Measurements from ENCODE around the gene BCAR1. TPM values are rescaled to one million over a fixed set of nuclear protein-coding genes. Genes with fewer than 3 reads are reported as not detected.
A peak's percentile ranks its signal among the peaks of the same experiment; 100 is the strongest.

Gene BCAR1
- total RNA-seq, 1 experiment from 2014 or later = 120 TPM

DNA sequence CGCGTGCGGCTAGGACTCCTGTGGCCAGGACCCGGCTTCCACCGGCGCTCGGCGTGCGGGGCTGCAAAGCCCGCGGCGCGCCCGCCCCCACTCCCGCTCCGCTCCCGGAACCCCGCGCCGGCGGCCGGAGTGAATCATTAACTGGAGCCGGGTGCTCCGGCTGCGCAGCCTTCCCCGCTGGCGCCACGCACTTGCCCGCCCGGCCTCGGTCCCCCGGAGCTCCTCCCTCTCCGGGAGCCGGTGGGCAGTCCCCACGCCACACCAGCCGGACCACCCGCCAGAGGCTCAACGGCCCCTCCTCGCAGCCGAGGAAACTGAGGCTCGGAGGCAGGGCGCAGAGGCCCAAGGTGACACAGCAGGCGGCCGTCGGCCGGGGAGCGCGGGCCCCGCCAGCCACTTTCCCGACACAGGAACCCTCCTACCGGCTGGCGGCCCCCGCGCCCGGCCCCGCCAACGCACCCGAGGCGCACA lies 580 bp downstream of the BCAR1 start:
- in situ Hi-C loops (cut with HindIII; ENCODE audit: low pct_unique_long_range_greater_than_20kb, low sequenced_read_pairs) (no loop called here), intact Hi-C loops (cut with micrococcal nuclease; ENCODE audit: unreplicated experiment) (no loop called here)
- peak overlapping the region; percentile 95 for H3K27ac ChIP-seq (ENCODE audit: low read length)
- POLR2A ChIA-PET = interaction anchor here (0.5 to 0.6 kb wide), 3 partner anchors 17 to 1964 kb away, joined by 3 to 7 read pairs (median 5); no protein-coding TSS in a partner anchor
- H3K36me3 ChIP-seq (ENCODE audit: control insufficient read depth, insufficient read depth, low read length) = no peaks in the 10 kb centered on the region
- H3K27me3 ChIP-seq (ENCODE audit: control insufficient read depth, insufficient read depth, low read length) = no peaks in the 10 kb centered on the region
- no peak for DNase-seq (ENCODE audit: low read depth, low spot score)
- CTCF ChIA-PET = interaction anchor here (0.5 to 0.6 kb wide), 2 partner anchors 116 to 129 kb away, joined by 5 to 6 read pairs; no protein-coding TSS in a partner anchor
- peak overlapping the region; percentile 70 to 78 for H3K4me3 ChIP-seq (ENCODE audit: low read depth in 2 of 2, low read length in 2 of 2)
- H3K9me3 ChIP-seq (ENCODE audit: control insufficient read depth, insufficient read depth, low read depth, low read length) = no peaks in the 10 kb centered on the region
- no peak for TF ChIP-seq TCF7L2 (IDR thresholded peaks at IDR 0.05; ENCODE audit: low read depth, low read length)
- H3K4me1 ChIP-seq (ENCODE audit: control insufficient read depth, insufficient read depth, low read length) = peaks cover 71% of the 10 kb centered on the region
- ATAC-seq = no peak
- no TSS peak for BruUV-seq (replicated peaks)

DNA sequence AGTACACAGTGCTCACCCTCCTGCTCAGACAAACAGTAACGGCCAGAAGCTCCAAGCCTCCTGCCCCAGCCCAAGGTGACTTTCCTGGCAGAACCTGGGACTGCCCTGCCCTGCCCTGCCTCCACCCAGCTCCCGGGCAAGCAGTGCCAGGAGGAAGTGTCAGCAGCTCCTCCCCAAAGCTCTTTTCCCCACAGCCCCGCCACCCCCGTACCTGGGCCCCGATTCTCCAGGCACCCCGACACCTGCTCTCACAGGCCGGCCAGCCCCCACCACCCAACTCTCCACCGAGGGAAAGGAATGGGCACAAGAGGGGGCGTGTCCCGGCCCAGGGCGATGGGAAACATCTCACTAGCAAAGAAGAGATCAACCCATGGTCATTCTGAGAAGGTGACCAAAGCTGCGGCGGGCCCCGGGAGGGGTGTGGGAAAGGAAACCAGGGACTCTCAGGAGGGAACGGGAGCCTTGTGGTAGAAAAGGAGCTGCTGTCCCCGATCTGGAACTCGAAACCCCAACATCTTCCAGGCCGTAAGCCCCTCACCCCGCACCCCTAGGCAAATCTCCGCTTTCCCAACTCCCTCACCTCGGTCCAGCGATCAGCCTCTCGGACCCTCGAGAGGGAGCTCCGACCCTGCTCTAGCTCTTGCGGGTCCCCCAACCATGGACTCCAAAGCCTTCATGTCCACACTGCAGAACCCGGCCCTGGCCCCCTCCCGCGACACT lies 1.2 kb downstream of the BCAR1 start:
- no peaks in the 10 kb centered on the region for H3K27me3 ChIP-seq (ENCODE audit: control insufficient read depth, insufficient read depth, low read length)
- H3K9me3 ChIP-seq (ENCODE audit: control insufficient read depth, insufficient read depth, low read depth, low read length) = no peaks in the 10 kb centered on the region
- CTCF ChIA-PET = interaction anchor here (0.5 to 0.6 kb wide), 2 partner anchors 117 to 129 kb away, joined by 5 to 6 read pairs; no protein-coding TSS in a partner anchor
- no peaks in the 10 kb centered on the region for H3K36me3 ChIP-seq (ENCODE audit: control insufficient read depth, insufficient read depth, low read length)
- in situ Hi-C loops (cut with HindIII; ENCODE audit: low pct_unique_long_range_greater_than_20kb, low sequenced_read_pairs) (no loop called here), intact Hi-C loops (cut with micrococcal nuclease; ENCODE audit: unreplicated experiment) (no loop called here)
- H3K4me3 ChIP-seq (ENCODE audit: low read depth in 2 of 2, low read length in 2 of 2) = peak overlapping the region; percentile 70 to 78
- peak overlapping the region; percentile 95 for H3K27ac ChIP-seq (ENCODE audit: low read length)
- POLR2A ChIA-PET = interaction anchor here (0.5 to 0.6 kb wide), 2 partner anchors 16 to 17 kb away, joined by 3 to 7 read pairs; no protein-coding TSS in a partner anchor
- peaks cover 74% of the 10 kb centered on the region for H3K4me1 ChIP-seq (ENCODE audit: control insufficient read depth, insufficient read depth, low read length)
- no TSS peak for BruUV-seq (replicated peaks)
- TF ChIP-seq SIN3A (IDR thresholded peaks at IDR 0.05; ENCODE audit: borderline replicate concordance, insufficient read depth, low read depth, low read length) = 0 out of 2 replicates have a peak, but pooled peaks have one; percentile 4
- TF ChIP-seq, protein P1, sequence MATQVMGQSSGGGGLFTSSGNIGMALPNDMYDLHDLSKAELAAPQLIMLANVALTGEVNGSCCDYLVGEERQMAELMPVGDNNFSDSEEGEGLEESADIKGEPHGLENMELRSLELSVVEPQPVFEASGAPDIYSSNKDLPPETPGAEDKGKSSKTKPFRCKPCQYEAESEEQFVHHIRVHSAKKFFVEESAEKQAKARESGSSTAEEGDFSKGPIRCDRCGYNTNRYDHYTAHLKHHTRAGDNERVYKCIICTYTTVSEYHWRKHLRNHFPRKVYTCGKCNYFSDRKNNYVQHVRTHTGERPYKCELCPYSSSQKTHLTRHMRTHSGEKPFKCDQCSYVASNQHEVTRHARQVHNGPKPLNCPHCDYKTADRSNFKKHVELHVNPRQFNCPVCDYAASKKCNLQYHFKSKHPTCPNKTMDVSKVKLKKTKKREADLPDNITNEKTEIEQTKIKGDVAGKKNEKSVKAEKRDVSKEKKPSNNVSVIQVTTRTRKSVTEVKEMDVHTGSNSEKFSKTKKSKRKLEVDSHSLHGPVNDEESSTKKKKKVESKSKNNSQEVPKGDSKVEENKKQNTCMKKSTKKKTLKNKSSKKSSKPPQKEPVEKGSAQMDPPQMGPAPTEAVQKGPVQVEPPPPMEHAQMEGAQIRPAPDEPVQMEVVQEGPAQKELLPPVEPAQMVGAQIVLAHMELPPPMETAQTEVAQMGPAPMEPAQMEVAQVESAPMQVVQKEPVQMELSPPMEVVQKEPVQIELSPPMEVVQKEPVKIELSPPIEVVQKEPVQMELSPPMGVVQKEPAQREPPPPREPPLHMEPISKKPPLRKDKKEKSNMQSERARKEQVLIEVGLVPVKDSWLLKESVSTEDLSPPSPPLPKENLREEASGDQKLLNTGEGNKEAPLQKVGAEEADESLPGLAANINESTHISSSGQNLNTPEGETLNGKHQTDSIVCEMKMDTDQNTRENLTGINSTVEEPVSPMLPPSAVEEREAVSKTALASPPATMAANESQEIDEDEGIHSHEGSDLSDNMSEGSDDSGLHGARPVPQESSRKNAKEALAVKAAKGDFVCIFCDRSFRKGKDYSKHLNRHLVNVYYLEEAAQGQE (IDR thresholded peaks at IDR 0.05; ENCODE audit: insufficient read depth in 1 of 2, low read depth in 2 of 2, low read length in 1 of 2) = no peak
- TF ChIP-seq, protein P2, sequence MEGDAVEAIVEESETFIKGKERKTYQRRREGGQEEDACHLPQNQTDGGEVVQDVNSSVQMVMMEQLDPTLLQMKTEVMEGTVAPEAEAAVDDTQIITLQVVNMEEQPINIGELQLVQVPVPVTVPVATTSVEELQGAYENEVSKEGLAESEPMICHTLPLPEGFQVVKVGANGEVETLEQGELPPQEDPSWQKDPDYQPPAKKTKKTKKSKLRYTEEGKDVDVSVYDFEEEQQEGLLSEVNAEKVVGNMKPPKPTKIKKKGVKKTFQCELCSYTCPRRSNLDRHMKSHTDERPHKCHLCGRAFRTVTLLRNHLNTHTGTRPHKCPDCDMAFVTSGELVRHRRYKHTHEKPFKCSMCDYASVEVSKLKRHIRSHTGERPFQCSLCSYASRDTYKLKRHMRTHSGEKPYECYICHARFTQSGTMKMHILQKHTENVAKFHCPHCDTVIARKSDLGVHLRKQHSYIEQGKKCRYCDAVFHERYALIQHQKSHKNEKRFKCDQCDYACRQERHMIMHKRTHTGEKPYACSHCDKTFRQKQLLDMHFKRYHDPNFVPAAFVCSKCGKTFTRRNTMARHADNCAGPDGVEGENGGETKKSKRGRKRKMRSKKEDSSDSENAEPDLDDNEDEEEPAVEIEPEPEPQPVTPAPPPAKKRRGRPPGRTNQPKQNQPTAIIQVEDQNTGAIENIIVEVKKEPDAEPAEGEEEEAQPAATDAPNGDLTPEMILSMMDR (IDR thresholded peaks at IDR 0.05) = no peak
- DNase-seq (ENCODE audit: low read depth, low spot score) (no peak), ATAC-seq (no peak)

DNA sequence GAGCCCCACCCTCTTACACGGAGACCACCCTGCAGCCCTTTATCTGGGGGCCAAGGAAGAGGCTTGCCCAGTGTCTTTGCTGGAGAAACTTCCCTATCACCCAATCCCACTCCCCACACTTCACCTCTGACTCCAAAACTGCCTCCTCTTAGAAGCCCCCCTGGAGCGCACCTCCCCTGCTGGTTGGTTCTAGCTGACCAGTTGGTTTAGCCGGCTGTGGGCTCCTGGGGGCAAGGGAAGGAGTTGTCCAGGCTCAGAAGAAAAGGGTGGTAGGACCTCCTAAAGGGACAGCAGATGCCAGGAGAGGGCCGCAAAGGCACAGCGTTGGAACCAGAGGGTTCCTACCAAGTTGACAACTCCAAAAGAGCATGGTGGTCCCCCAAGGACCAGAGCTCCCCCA lies 2.0 kb downstream of the BCAR1 start:
- in situ Hi-C loops (cut with HindIII; ENCODE audit: low pct_unique_long_range_greater_than_20kb, low sequenced_read_pairs) (no loop called here), intact Hi-C loops (cut with micrococcal nuclease; ENCODE audit: unreplicated experiment) (no loop called here)
- POLR2A ChIA-PET = no interaction called here
- TF ChIP-seq, protein P1 (IDR thresholded peaks at IDR 0.05; ENCODE audit: insufficient read depth in 1 of 2, low read depth in 2 of 2, low read length in 1 of 2) = no peak
- TF ChIP-seq, protein P2 (IDR thresholded peaks at IDR 0.05) = no peak
- no peak for TF ChIP-seq SIN3A (IDR thresholded peaks at IDR 0.05; ENCODE audit: borderline replicate concordance, insufficient read depth, low read depth, low read length)
- TF ChIP-seq POLR2AphosphoS5 (IDR thresholded peaks at IDR 0.05; ENCODE audit: low read depth, low read length) = no peak
- no peak for TF ChIP-seq TCF7L2 (IDR thresholded peaks at IDR 0.05; ENCODE audit: low read depth, low read length)
- H3K27ac ChIP-seq (ENCODE audit: low read length) = peak overlapping the region; percentile 95
- no peaks in the 10 kb centered on the region for H3K36me3 ChIP-seq (ENCODE audit: control insufficient read depth, insufficient read depth, low read length)
- H3K4me1 ChIP-seq (ENCODE audit: control insufficient read depth, insufficient read depth, low read length) = peaks cover 74% of the 10 kb centered on the region
- BruUV-seq (replicated peaks) = no TSS peak
- H3K27me3 ChIP-seq (ENCODE audit: control insufficient read depth, insufficient read depth, low read length) = no peaks in the 10 kb centered on the region
- H3K4me3 ChIP-seq (ENCODE audit: low read depth in 2 of 2, low read length in 2 of 2) = peak overlapping the region; percentile 70 to 78
- H3K9me3 ChIP-seq (ENCODE audit: control insufficient read depth, insufficient read depth, low read depth, low read length) = no peaks in the 10 kb centered on the region
- no peak for DNase-seq (ENCODE audit: low read depth, low spot score)
- CTCF ChIA-PET = no interaction called here
- no peak for ATAC-seq

Data from Panc1 (cell line).